ENCODE data around the gene IL6R. TPM values are rescaled to one million over a fixed set of nuclear protein-coding genes. Genes with fewer than 3 reads are reported as not detected.

The IL6R gene
- total RNA-seq, 3 donors from 2014 or later = 23.6 to 26.8 (median 24.0) TPM

GRCh38 chr1:154445040-154445472 lies 39.9 kb downstream of the IL6R start:
- Histone ChIP-seq H3K4me3 (no peak overlapping the region), H3K27ac (peak overlapping the region in 1 of 2 donors; percentile 7), H3K9me3 (no peaks in the 10 kb centered on the region), H3K27me3 (no peaks in the 10 kb centered on the region), H3K36me3 (no peaks in the 10 kb centered on the region), H3K4me1 (no peaks in the 10 kb centered on the region)
- intact Hi-C loops (cut with DNase I; ENCODE audit: low total_unique reads) = no loop called here
- TF ChIP-seq POLR2AphosphoS5 (IDR thresholded peaks at IDR 0.05) = no peak
- no peak for TF ChIP-seq POLR2A (IDR thresholded peaks at IDR 0.05)
- TF ChIP-seq CTCF (IDR thresholded peaks at IDR 0.05) = no peak
- no peak for DNase-seq (ENCODE audit: low spot score in 2 of 2)

GRCh38 chr1:154446292-154446691 lies 41.1 kb downstream of the IL6R start:
- no peaks in the 10 kb centered on the region for H3K27me3 ChIP-seq
- TF ChIP-seq CTCF (IDR thresholded peaks at IDR 0.05) = no peak
- TF ChIP-seq POLR2A (IDR thresholded peaks at IDR 0.05) = no peak
- TF ChIP-seq POLR2AphosphoS5 (IDR thresholded peaks at IDR 0.05) = no peak
- H3K4me1 ChIP-seq = no peaks in the 10 kb centered on the region
- H3K4me3 ChIP-seq = no peak overlapping the region
- intact Hi-C loops (cut with DNase I; ENCODE audit: low total_unique reads) = no loop called here
- no peaks in the 10 kb centered on the region for H3K9me3 ChIP-seq
- H3K36me3 ChIP-seq = no peaks in the 10 kb centered on the region
- no peak for DNase-seq (ENCODE audit: low spot score in 2 of 2)
- no peak overlapping the region for H3K27ac ChIP-seq

- no peaks in the 10 kb centered on the region for H3K36me3 ChIP-seq
- H3K27ac ChIP-seq = no peak overlapping the region
- no peaks in the 10 kb centered on the region for H3K27me3 ChIP-seq
- intact Hi-C loops (cut with DNase I; ENCODE audit: low total_unique reads) = no loop called here
- no peak overlapping the region for H3K4me3 ChIP-seq
- H3K9me3 ChIP-seq = no peaks in the 10 kb centered on the region
- H3K4me1 ChIP-seq = no peaks in the 10 kb centered on the region
- no peak for DNase-seq (ENCODE audit: low spot score in 2 of 2)
- TF ChIP-seq CTCF (IDR thresholded peaks at IDR 0.05) (no peak), POLR2A (IDR thresholded peaks at IDR 0.05) (no peak), POLR2AphosphoS5 (IDR thresholded peaks at IDR 0.05) (no peak)
Measured at GRCh38 chr1:154446789-154447188, 41.6 kb downstream of the IL6R start.

GRCh38 chr1:154448331-154448811 lies 43.2 kb downstream of the IL6R start:
- Histone ChIP-seq H3K4me3 (no peak overlapping the region), H3K27me3 (no peaks in the 10 kb centered on the region), H3K9me3 (no peaks in the 10 kb centered on the region), H3K27ac (no peak overlapping the region), H3K4me1 (peaks cover 0 to 5% of the 10 kb centered on the region in 2 donors), H3K36me3 (no peaks in the 10 kb centered on the region)
- TF ChIP-seq CTCF (IDR thresholded peaks at IDR 0.05) (no peak), POLR2AphosphoS5 (IDR thresholded peaks at IDR 0.05) (no peak), POLR2A (IDR thresholded peaks at IDR 0.05) (no peak)
- no peak for DNase-seq (ENCODE audit: low spot score in 2 of 2)
- intact Hi-C loops (cut with DNase I; ENCODE audit: low total_unique reads) = loop anchor here (1.0 kb wide), 1 partner anchor 27 kb away; no protein-coding TSS in a partner anchor

- DNase-seq (ENCODE audit: low spot score in 2 of 2) = no peak
- H3K4me3 ChIP-seq = no peak overlapping the region
- TF ChIP-seq CTCF (IDR thresholded peaks at IDR 0.05) (no peak), POLR2AphosphoS5 (IDR thresholded peaks at IDR 0.05) (no peak), POLR2A (IDR thresholded peaks at IDR 0.05) (no peak)
- H3K36me3 ChIP-seq = no peaks in the 10 kb centered on the region
- no peaks in the 10 kb centered on the region for H3K27me3 ChIP-seq
- H3K27ac ChIP-seq = peak overlapping the region in 1 of 2 donors; percentile 48
- intact Hi-C loops (cut with DNase I; ENCODE audit: low total_unique reads) = no loop called here
- H3K4me1 ChIP-seq = peaks cover 0 to 8% of the 10 kb centered on the region in 2 donors
- no peaks in the 10 kb centered on the region for H3K9me3 ChIP-seq
Measured at GRCh38 chr1:154453161-154453560, 48.0 kb downstream of the IL6R start.
